Measurements from ENCODE around the gene PAPPA. TPM values are rescaled to one million over a fixed set of nuclear protein-coding genes. Genes with fewer than 3 reads are reported as not detected.

PAPPA gene
- total RNA-seq, 1 experiment from 2014 or later = 0.17 TPM

DNA sequence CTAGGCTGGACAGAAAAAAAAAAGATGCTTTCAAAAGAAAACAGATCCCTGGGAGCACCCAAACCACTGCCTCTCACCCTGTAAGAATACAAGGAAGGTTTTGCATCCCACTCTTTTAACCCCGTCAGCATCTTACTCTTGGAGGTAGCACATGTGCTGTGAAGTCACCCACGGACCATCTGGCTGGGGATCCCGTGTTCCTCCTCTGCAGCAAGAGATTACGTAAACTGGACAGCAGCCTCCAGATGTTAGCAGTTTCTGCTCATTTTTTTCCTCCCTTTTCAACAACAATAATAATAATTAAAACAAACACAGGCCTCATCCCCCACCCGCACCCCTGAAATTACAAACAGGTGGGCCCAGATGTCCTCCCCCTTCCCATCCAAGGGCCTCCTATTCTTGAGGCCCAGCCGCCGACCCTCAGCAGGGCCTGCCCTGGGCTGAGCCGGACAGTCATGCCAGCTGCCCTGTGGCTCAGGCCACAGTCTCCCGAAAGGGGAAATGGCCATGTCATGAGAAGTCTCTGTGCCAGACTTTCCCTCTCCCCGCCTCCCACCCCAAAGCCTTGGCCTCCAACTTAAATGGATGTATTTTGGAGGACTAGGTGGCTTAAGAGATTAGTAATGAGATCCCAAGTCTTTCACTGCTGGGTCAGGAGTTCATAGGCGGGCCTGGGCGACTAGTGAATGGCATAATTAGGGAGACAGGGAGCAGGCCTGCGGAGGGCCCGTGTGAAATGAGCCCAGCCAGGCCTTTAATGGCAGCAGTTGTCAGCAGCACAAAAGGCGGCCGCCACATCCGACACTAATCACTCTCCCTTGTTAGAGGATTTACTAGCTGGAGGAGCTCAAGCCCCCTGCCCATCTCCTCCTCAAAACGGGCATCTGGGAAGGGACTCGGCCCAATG is 165.1 kb downstream of the PAPPA start:
- Histone ChIP-seq H2BK5ac (ENCODE audit: insufficient read length, low read length) (no peak overlapping the region), H3K79me2 (ENCODE audit: insufficient read depth, low read length) (no peaks in the 10 kb centered on the region), H4K8ac (replicated peaks; ENCODE audit: insufficient read length, low read depth, low read length) (no peak overlapping the region), H3K14ac (ENCODE audit: insufficient read depth, low read length) (no peak overlapping the region), H3K4me1 (ENCODE audit: insufficient read depth, low read length) (peaks cover 5% of the 10 kb centered on the region), H2BK12ac (ENCODE audit: insufficient read length, low read depth, low read length) (no peak overlapping the region), H3K18ac (ENCODE audit: insufficient read length, low read depth, low read length) (no peak overlapping the region), H4K20me1 (ENCODE audit: control insufficient read depth, insufficient read depth, insufficient read length) (no peaks in the 10 kb centered on the region), H3K9ac (ENCODE audit: extremely low read depth, insufficient read length, low read length) (no peak overlapping the region), H3K4ac (ENCODE audit: low read depth, low read length) (no peak overlapping the region), H2BK15ac (ENCODE audit: low read depth, low read length) (no peak overlapping the region), H3K23ac (ENCODE audit: insufficient read length, low read depth, low read length) (no peak overlapping the region), H3K23me2 (ENCODE audit: insufficient read length, low read depth, low read length, poor library complexity, severe bottlenecking) (no peaks in the 10 kb centered on the region), H3K56ac (ENCODE audit: insufficient read length, low read depth, low read length) (no peak overlapping the region), H4K91ac (ENCODE audit: insufficient read length, low read depth, low read length) (no peak overlapping the region), H3T11ph (ENCODE audit: low read length) (no peak overlapping the region), H3K79me1 (ENCODE audit: insufficient read depth, low read depth, low read length, poor library complexity, severe bottlenecking) (no peaks in the 10 kb centered on the region), H4K5ac (ENCODE audit: insufficient read length, low read depth, low read length) (no peak overlapping the region), H2BK120ac (ENCODE audit: low read depth, low read length, poor library complexity, severe bottlenecking) (no peak overlapping the region), H3K9me3 (ENCODE audit: control insufficient read depth, low read depth, low read length) (no peaks in the 10 kb centered on the region), H2AFZ (ENCODE audit: low read length) (no peak overlapping the region), H3K27me3 (ENCODE audit: insufficient read depth, low read length) (no peaks in the 10 kb centered on the region), H2BK20ac (ENCODE audit: low read depth, low read length, poor library complexity, severe bottlenecking) (no peak overlapping the region), H2AK5ac (ENCODE audit: insufficient read length, low read length) (no peak overlapping the region), H3K27ac (ENCODE audit: insufficient read length, low read depth, low read length) (no peak overlapping the region), H3K4me2 (ENCODE audit: insufficient read depth, insufficient read length, low read length) (no peak overlapping the region)
- Mint-ChIP-seq H3K9me3 (no peaks in the 10 kb centered on the region), H3K27ac (no peak overlapping the region), H3K4me3 (no peak overlapping the region), H3K4me1 (peaks cover 26 to 34% of the 10 kb centered on the region in 2 experiments), H3K36me3 (ENCODE audit: insufficient read depth in 1 of 3, low read depth in 3 of 3) (no peaks in the 10 kb centered on the region), H3K27me3 (ENCODE audit: low read depth) (peaks cover 8% of the 10 kb centered on the region)
- 100% methylated on average over 1 of the region's 19 CpGs for WGBS (ENCODE audit: extremely low coverage, insufficient read length, low lambda C conversion rate)
- DNase-seq = no peak
- TF ChIP-seq, protein P1, sequence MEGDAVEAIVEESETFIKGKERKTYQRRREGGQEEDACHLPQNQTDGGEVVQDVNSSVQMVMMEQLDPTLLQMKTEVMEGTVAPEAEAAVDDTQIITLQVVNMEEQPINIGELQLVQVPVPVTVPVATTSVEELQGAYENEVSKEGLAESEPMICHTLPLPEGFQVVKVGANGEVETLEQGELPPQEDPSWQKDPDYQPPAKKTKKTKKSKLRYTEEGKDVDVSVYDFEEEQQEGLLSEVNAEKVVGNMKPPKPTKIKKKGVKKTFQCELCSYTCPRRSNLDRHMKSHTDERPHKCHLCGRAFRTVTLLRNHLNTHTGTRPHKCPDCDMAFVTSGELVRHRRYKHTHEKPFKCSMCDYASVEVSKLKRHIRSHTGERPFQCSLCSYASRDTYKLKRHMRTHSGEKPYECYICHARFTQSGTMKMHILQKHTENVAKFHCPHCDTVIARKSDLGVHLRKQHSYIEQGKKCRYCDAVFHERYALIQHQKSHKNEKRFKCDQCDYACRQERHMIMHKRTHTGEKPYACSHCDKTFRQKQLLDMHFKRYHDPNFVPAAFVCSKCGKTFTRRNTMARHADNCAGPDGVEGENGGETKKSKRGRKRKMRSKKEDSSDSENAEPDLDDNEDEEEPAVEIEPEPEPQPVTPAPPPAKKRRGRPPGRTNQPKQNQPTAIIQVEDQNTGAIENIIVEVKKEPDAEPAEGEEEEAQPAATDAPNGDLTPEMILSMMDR (conservative IDR thresholded peaks at IDR 0.05) = no peak

Measured in H9 (cell line).